HFF-Myc (cell line): ENCODE measurements around the gene ZGPAT.

Experiments used
- DNase-seq: peaks from one replicate; pipeline ENCODE4 v3.0.0-alpha.2; 2011; ENCODE audit warnings: low read depth; ENCODE audit errors: extremely low read depth
- H3K4me3 ChIP-seq: replicated peaks from 2 replicates; pipeline ENCODE4 v1.5.1; 2011; ENCODE audit warnings: low read depth, mild to moderate bottlenecking, control low read depth, low read length
- TF ChIP-seq, protein P1 (sequence below): IDR thresholded peaks from 2 replicates; pipeline ENCODE4 v1.5.1; 2012; ENCODE audit warnings: mild to moderate bottlenecking, low read depth, low read length, control low read depth; ENCODE audit errors: missing control alignments

The ZGPAT gene

GRCh38 chr20:63782521-63782971, 74.7 kb downstream of the ZGPAT start:
- DNase-seq: no peak

GRCh38 chr20:63783970-63784369, 76.1 kb downstream of the ZGPAT start:
- H3K4me3 ChIP-seq: no peak overlapping the region
- TF ChIP-seq, protein P1, sequence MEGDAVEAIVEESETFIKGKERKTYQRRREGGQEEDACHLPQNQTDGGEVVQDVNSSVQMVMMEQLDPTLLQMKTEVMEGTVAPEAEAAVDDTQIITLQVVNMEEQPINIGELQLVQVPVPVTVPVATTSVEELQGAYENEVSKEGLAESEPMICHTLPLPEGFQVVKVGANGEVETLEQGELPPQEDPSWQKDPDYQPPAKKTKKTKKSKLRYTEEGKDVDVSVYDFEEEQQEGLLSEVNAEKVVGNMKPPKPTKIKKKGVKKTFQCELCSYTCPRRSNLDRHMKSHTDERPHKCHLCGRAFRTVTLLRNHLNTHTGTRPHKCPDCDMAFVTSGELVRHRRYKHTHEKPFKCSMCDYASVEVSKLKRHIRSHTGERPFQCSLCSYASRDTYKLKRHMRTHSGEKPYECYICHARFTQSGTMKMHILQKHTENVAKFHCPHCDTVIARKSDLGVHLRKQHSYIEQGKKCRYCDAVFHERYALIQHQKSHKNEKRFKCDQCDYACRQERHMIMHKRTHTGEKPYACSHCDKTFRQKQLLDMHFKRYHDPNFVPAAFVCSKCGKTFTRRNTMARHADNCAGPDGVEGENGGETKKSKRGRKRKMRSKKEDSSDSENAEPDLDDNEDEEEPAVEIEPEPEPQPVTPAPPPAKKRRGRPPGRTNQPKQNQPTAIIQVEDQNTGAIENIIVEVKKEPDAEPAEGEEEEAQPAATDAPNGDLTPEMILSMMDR: no peak
- no peak for DNase-seq

More at GRCh38 chr20:63782521-63782971, 74.7 kb downstream of the ZGPAT start:
- TF ChIP-seq, protein P1: no peak
- H3K4me3 ChIP-seq: no peak overlapping the region

GRCh38 chr20:63785691-63786131, 77.9 kb downstream of the ZGPAT start:
- TF ChIP-seq, protein P1: no peak
- H3K4me3 ChIP-seq: no peak overlapping the region
- DNase-seq: no peak
